ENCODE data around the gene SAAL1.

The SAAL1 gene

GRCh38 chr11:18071098-18071705 lies 34.7 kb downstream of the SAAL1 start:
- no peak overlapping the region for H3K4me3 ChIP-seq (ENCODE audit: low read depth, low read length)
- no peaks in the 10 kb centered on the region for H3K4me1 ChIP-seq
- H3K27me3 ChIP-seq = no peaks in the 10 kb centered on the region
- TF ChIP-seq, protein P1, sequence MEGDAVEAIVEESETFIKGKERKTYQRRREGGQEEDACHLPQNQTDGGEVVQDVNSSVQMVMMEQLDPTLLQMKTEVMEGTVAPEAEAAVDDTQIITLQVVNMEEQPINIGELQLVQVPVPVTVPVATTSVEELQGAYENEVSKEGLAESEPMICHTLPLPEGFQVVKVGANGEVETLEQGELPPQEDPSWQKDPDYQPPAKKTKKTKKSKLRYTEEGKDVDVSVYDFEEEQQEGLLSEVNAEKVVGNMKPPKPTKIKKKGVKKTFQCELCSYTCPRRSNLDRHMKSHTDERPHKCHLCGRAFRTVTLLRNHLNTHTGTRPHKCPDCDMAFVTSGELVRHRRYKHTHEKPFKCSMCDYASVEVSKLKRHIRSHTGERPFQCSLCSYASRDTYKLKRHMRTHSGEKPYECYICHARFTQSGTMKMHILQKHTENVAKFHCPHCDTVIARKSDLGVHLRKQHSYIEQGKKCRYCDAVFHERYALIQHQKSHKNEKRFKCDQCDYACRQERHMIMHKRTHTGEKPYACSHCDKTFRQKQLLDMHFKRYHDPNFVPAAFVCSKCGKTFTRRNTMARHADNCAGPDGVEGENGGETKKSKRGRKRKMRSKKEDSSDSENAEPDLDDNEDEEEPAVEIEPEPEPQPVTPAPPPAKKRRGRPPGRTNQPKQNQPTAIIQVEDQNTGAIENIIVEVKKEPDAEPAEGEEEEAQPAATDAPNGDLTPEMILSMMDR (IDR thresholded peaks at IDR 0.05; ENCODE audit: low read depth, low read length) = no peak
- H3K9me3 ChIP-seq = no peaks in the 10 kb centered on the region
- no peak for DNase-seq
- no peaks in the 10 kb centered on the region for H3K36me3 ChIP-seq

DNA sequence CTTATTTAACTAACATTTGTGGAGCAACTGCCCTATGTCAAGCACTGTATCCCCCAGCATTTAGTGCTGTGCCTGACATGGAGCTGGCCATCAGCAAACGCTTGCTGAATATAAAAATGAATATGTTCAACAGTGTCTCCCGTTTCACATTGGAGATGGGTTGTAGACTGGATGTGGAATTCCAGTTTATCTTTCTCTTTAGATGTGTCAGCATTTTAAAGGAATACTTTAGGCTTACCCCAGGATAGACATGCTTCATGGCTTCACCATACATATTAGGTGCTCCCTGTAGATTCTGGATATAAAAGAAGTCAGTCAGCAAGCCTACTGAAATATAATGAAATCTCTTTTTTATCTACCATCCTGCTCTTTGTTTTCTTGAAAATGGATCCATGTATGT lies 38.5 kb downstream of the SAAL1 start:
- TF ChIP-seq, protein P1 (IDR thresholded peaks at IDR 0.05; ENCODE audit: low read depth, low read length) = no peak

DNA sequence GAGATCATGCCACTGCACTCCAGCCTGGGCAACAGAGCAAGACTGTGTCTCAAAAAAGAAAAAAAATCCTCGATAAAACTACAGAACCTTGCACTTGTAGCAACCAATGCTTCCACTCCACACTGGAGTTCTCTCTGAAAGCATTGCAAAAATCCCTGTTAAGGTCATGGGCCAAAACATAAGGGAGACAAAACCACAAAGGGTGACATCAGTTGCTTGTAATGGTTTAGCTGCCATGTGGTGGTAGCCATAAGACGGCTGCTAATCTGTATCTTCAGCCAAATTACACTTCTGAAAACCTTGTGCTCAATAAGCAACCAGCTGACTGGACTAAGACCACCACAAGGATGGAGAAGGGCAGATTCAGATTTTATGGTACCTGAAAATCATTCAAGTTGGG lies 39.3 kb downstream of the SAAL1 start:
- Histone ChIP-seq H3K4me1 (no peaks in the 10 kb centered on the region), H3K27me3 (no peaks in the 10 kb centered on the region), H3K4me3 (ENCODE audit: low read depth, low read length) (no peak overlapping the region), H3K9me3 (no peaks in the 10 kb centered on the region), H3K36me3 (no peaks in the 10 kb centered on the region)
- DNase-seq = no peak
- TF ChIP-seq, protein P1 (IDR thresholded peaks at IDR 0.05; ENCODE audit: low read depth, low read length) = no peak

More for the DNA sequence above, 38.5 kb downstream of the SAAL1 start:
- no peaks in the 10 kb centered on the region for H3K9me3 ChIP-seq
- H3K27me3 ChIP-seq = no peaks in the 10 kb centered on the region
- no peak for DNase-seq
- no peaks in the 10 kb centered on the region for H3K4me1 ChIP-seq
- H3K36me3 ChIP-seq = no peaks in the 10 kb centered on the region
- no peak overlapping the region for H3K4me3 ChIP-seq (ENCODE audit: low read depth, low read length)

DNA sequence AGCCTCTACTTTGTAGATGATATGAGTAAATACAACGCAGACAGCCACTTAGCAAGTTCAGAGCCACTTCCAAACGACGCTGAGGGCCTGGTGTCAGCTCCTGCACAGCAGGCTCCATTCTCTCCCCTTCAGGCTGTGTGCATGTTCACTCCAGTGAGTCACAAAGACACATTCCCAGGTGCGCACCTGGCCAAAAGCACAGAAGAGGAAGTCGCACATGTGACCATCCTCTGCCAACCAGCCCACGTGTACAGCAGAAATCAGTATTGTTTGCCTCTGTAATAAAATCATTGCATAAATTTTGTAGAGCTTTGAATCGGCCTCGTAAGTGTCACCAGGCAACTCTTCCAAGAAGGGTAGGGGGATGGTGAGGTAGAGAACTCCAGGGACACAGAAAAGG lies 40.3 kb downstream of the SAAL1 start:
- no peak for DNase-seq
- Histone ChIP-seq H3K9me3 (no peaks in the 10 kb centered on the region), H3K36me3 (no peaks in the 10 kb centered on the region), H3K27me3 (no peaks in the 10 kb centered on the region), H3K4me3 (ENCODE audit: low read depth, low read length) (no peak overlapping the region), H3K4me1 (no peaks in the 10 kb centered on the region)
- TF ChIP-seq, protein P1 (IDR thresholded peaks at IDR 0.05; ENCODE audit: low read depth, low read length) = no peak

DNA sequence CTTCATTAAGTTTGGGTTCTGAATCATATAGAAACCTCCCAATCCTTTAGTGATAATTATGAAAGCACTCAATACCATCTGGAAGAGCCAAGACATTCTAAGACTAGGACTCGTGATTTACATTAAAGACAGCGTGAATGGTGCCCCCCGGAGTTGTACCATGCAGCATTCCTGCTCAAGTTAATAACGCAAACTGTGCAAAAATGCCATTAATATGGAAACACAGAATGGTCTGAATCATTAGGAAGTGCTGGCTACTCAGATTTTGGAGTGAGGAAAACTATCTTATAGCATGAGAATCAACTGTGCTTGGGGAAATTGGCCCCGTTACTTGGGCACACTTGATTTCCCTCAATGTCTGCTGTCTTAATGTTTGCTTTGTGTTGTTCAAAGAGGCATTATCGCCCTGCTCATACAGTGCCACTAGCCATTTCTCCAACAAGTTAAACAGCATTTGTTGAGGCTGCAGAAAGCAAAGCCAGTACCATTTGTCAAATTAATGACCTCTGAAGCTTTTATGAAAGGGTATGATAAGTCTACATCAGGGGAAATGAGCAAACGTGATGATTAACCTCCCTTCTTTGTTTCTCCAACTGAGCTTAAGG lies 41.3 kb downstream of the SAAL1 start:
- H3K4me1 ChIP-seq = no peaks in the 10 kb centered on the region
- TF ChIP-seq, protein P1 (IDR thresholded peaks at IDR 0.05; ENCODE audit: low read depth, low read length) = no peak
- H3K27me3 ChIP-seq = no peaks in the 10 kb centered on the region
- no peak for DNase-seq
- H3K36me3 ChIP-seq = no peaks in the 10 kb centered on the region
- no peaks in the 10 kb centered on the region for H3K9me3 ChIP-seq
- no peak overlapping the region for H3K4me3 ChIP-seq (ENCODE audit: low read depth, low read length)

DNA sequence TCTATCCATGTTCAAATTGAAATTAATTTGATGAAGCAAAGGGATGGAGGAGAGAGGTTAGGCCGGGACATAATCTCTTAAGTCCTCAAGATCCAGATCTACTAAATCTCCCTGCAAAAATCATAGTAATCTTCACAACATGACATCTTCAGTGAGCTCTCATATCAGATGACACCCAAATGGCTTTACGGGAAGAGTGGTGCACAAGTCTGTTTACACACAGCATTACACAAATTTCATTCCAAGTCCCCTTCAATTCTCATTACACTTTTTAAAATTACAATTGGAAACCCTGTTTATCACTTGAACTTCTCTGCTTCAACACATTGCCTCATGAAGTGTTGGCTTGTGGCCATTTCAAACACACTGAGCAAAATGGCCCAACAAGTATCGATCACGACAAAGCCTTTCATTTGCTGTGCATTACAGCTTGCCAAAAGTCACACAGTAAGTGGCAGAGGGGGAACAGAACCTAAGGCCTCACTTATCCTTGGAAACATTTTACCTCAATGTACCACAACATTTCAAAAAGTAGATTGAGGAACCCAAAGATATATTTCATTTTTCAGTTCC lies 41.9 kb downstream of the SAAL1 start:
- DNase-seq = no peak
- H3K27me3 ChIP-seq = no peaks in the 10 kb centered on the region

More for the DNA sequence above, 41.9 kb downstream of the SAAL1 start:
- Histone ChIP-seq H3K36me3 (no peaks in the 10 kb centered on the region), H3K4me1 (no peaks in the 10 kb centered on the region), H3K4me3 (ENCODE audit: low read depth, low read length) (no peak overlapping the region), H3K9me3 (no peaks in the 10 kb centered on the region)
- TF ChIP-seq, protein P1 (IDR thresholded peaks at IDR 0.05; ENCODE audit: low read depth, low read length) = no peak
